ENCODE measurements around the gene XIRP1.

XIRP1 gene

DNA sequence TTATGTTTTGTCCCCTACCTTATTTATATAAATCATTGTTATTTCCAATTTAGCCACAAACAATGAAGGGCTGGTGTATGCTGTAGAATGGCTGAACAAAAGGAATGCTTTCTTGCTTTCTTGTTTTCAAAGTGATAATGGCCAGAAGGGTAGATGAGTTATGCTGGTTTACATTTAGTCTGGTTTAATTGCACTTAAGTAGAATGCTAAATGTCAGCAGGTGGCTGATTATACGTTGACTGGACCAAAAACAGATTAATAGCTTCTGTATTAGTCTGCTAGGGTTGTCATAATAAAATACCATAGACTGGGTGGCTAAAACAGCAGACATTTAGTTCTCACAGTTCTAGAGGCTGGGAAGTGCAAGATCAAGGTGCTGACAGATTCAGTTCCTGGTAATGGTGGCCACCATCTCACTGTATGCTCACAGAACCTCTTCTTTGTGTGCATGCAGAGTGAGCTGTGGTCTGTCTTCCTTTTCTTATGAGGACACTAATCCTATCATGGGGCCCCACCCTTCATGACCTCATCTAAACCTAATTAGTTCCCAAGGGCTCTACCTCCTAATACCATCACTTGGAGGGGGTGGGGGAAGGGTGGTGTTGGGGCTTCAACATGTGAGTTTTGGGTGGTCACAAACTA lies 17.1 kb upstream of the XIRP1 start:
- no peak for DNase-seq

DNA sequence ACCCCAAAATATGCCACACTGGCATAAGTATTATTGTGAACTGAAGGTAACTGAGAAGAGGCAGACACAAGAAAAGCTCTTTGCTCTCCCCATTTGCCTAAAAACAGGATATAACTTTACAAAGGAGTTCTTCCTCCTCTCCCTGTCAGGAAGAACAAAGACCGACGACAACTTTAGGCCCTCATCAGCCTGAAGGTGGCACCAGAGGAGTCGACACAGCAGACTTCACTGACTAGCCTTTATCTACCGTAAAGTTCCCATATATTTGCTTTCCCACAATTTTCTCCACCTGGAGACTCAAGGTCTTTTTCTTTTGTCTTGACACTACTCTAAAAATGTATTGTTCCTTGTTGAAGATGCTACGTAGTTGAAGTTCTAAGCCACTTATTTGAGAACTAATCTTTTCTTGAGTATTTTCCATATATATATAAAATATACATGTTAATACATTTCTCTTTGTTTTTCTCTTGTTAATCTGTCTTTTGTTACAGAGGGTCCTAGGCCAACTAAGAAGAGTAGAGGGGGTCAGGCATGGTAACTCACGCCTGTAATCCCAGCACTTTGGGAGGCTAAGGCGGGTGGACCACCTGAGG lies 16.2 kb upstream of the XIRP1 start:
- no peak for DNase-seq

DNA sequence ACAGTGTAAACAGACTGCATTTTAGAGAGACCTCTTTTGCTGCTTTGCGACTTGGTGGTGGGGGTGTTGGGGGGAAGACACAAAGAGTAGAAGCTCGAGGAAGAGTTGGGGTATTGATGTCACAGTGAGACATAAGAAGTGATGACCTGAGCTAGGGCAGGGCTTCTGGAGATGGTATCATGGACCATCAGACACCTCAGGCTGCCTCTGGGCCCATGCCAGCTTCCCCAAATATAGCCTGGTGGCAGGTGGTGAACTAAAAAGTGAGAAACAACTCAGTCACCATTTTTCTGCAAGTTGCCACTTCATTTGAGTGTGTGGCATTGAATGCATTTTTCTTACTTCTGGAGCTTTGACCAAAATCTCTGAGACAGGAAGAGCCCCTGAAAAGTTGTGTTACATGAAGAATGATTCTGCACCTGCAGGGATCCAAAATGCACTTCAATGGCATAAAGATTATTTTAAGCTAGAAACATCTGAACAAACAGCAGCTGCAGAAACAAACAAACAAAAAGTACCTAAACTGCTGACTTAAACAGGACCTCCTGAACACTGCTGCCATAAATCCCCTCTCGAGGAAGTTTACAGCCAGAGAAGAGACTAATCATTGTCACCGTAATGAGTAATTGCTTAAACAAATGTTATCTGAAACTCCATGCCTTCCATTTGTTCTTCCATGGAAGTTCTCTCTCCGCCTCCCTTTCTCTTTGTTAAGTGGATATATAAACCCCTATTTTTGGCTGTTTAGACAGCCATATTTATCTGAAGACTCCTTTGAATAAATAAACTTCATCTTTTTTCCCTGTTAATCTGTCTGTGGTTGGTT lies 15.2 kb upstream of the XIRP1 start:
- no peak for DNase-seq

DNA sequence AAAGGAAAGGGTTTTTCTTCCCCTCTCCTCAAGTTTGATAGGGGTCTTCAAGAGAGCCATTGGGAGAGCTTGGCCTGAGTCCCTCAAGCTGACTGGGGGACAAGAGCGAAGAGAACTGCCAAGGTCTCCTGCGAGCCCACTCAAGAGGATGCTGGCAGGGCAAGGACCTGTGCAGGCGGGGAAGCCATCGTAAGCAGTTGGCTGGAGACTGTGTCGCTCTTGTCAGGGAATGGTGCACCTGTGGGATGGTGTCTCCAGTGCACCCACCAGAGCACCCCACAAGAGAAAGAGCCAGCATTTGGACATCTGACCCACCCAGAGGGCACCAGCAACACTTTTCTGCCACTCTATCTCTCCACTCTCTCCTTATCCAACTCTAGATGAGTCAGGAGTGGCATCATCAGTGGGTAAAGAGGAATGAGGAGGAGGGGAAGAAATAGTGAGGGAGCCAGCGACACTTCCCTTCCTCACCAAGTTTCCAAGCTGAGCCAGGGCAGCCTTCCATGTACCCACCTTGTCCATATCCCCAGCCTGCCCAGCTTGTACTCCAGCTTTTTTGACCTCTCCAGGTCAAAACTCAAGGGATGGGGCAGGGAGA lies 13.6 kb upstream of the XIRP1 start:
- no peak for DNase-seq

DNA sequence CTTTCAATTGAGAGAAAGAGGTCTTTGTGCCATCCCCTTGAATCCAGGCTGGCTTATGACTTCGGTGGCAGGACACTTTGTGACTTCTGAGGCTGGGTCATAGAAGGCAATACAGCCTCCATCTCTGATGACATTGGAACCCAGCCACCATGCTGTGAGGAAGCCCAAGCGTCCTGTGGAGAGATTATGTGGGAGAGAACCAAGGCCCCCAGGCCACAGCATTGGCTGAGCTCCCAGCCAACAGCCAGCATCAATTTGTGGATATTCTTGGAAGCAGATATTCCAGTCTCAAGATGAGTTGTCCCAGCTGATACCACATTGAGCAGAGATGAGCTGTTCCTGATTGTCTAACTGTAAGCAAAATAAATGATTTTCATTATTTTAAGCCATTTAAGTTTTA lies 12.7 kb upstream of the XIRP1 start:
- DNase-seq = no peak

DNA sequence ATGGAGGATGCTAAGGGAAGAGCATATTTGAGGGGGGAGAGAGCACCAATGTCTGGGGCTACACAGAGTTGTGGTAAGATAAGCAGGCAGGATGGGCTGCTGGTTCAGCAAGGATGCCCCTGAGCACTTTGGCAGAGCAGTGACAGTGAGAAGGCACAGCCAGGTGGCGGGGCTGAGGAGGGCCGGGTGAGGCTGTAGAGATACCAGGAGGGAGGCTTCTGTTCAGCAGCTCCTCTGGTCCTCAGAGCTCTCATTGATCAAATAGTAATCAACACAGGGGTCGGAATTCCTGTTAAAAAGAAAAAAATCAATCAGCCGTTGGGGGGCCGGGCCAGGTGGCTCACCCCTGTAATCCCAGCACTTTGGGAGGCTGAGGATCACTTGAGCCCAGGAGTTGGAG lies 11.5 kb upstream of the XIRP1 start:
- no peak for DNase-seq

DNA sequence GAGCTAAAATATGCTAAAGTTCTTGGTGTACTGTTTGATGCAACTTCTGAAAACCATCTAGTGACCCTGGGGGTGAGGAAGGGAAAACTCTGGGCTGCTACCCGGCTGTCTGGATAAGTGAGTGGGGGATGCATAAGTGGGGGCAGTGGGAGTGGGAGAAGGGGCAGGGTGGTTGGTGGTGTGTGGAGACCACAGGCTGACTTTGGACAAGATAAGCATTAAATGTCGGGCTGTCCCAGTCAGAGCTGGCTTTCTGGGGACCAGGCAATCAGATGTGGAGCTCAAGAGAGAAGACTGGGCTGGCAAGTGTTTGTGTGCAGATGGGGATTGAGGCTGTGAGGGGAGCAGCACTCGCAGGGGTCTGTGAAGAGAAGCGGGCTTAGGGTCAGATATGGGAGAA lies 11.0 kb upstream of the XIRP1 start:
- DNase-seq = no peak

DNA sequence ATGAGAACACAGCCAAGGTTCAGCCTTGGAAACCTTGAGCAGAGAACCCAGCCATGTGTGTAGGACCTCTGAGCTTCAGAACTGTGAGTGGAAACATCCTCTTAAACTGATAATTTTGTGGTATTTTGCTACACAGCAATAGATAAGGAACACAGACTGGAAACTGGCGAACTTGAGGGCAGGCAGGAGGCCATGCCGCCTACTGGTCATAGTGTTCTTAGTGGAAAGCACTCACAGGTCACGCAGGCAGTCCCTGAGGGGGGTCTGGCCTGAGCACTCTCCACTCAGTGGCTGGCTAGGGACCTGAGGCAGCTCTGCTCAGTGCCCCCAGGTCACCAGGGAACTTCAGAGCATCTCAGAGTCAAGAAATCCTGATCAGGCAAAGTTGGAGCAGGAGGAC lies 9.7 kb upstream of the XIRP1 start:
- no peak for DNase-seq

DNA sequence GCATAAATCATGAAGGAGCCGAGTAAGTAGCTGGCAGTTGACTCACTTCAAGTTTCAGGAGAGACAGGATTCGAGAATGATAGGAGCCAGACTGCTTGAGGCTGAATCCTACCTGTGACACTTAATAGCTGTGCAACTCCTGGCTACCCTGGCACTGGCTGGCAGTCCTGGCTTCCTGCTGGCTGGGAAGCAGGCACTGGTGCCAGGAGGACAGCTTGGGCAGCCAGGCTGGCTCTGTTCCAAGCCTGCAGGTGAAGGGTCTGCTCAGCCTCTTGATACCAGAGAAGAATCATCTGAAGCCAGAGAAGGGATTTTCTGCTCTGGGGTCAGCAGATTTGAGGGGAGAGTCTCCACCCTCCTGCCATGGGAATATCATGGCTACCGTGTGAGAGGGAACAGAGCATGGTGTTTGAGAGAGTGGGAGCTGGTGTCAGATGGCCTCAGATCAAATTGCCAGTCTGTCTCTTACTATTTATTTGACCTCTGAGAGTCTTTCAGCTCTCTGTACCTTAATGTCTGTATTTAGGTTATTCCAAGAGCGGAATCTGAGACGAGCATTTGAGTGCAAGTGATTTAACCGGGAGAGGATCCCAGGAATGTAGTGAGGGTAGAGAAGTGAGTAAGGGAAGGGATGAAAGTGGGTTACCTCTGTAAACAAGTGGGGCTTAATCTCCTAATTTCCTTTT lies 4.4 kb upstream of the XIRP1 start:
- no peak for DNase-seq

DNA sequence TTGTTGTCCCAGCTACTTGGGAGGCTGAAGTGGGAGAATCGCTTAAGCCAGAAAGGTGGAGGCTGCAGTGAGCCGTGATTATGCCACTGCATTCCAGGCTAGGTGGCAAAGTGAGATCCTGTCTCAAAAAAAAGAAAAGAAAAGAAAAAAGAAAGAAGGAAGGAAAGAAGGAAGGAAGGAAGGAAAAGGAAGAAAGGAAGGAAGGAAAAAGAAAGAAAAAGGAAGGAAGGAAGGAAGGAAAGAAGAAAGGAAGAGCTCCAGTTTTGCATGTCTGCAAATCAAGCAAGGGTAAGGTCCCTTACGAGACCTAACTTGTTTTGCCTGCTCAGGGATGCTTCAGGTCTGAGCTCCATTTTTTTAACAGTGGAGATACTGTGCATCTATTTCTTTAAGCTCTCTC lies 3.6 kb upstream of the XIRP1 start:
- DNase-seq = no peak

DNA sequence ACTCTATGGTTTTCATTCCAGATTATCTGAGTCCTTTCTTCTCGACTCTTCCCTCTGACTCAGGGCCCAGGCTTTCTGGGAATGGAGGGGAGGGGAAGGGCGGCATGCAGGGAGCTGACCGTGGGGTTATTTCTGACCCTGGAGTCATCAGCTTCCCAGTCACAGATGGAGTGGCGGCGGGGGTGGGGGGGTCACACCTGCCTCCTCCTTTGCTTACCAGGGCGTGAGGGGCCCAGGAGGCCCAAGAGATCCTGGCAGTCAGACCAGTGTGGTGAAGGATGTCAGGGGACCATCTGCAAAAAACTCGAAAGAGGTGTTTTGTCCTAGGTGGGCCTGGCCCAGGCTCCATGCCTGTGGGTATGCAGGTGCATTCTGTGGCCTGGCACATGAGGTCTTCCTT lies 996 bp upstream of the XIRP1 start:
- DNase-seq = no peak

DNA sequence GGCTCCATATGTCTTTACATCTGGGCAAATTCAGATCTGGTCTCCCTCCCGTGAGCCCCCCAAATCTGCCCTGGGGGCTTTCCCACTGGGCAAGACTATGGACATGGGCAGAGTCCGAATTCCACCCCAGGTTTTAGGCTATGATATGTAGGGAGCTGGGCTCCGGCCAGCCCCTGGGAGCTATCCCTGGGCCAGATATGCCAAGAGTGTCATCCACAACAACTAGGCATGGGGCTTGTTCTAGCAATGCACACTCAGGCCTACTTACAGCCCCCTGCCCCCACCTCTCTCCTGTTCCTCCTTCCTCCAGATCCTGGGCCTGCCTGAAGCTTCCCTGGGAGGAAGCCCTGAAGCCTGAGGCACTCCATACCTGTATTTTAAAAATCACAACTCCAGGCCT lies 622 bp downstream of the XIRP1 start:
- no peak for DNase-seq

DNA sequence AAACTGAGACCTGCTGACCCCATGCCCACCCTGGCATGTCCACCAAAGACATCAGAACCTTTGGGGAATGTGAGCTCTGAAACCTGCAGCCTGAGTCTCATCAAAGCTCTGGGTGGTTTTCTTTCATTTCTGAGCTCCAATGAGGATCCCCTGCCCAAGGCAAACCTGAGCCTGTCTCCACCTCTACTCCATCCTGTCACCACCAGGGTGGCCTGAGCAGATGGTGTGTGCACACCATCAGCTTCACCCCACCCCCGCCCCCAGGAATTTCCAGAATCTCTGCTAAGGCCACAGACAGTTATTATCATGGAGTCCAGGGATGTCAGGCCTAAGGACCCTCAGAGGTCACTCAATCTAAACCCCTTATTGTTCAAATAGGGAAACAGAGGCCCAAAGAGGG lies 1.3 kb downstream of the XIRP1 start:
- DNase-seq = no peak

DNA sequence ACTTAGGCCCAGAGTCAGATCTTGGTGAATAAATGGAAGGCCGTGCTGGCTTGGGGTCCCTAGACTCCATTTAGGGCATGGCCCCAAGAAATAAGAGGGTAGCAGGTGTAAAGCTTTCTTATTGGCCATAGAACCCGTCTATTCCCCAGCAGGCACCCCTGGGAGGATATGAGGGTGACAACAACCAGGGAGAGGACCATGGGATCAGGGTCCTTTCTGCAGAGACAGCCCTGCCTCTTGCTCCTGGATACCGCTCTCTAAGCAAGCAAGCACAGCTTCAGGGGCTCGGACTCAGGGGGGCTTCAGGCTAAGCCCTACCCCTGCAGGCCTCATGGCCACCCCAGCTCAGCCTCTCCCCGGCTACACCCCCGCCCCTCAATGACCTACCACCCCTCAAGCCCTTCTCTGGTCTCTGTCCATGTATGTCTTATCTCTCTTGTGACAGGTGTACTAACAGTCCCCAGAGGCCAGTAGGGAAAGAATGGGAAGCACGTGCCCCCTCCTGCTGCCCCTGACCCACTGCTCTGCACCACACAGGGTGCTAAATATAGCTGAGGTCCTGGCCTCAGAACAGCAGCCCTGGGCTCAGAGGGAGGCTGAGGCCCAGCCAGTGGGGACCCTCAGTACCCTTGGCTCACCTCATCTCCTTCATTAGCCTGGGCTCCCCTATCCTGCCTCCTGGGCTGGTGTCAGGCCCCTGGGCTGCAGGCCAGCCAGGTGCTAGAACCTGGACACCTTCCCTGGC lies 1.9 kb downstream of the XIRP1 start:
- no peak for DNase-seq

DNA sequence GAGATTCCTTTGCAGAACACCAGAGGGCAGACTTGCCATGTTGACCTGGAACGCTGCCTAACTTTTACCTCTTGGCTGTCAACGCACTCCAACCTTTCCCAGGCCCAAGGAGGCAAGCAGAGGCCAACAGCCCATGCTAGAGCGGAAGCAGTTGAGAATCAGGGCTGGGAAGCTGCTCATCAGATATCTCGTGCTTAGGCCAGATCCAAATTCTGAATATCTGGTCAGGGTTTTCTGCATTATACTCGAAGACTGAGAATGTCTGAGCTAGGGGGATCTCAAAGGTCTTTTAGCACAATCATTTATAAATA lies 2.5 kb downstream of the XIRP1 start:
- no peak for DNase-seq

DNA sequence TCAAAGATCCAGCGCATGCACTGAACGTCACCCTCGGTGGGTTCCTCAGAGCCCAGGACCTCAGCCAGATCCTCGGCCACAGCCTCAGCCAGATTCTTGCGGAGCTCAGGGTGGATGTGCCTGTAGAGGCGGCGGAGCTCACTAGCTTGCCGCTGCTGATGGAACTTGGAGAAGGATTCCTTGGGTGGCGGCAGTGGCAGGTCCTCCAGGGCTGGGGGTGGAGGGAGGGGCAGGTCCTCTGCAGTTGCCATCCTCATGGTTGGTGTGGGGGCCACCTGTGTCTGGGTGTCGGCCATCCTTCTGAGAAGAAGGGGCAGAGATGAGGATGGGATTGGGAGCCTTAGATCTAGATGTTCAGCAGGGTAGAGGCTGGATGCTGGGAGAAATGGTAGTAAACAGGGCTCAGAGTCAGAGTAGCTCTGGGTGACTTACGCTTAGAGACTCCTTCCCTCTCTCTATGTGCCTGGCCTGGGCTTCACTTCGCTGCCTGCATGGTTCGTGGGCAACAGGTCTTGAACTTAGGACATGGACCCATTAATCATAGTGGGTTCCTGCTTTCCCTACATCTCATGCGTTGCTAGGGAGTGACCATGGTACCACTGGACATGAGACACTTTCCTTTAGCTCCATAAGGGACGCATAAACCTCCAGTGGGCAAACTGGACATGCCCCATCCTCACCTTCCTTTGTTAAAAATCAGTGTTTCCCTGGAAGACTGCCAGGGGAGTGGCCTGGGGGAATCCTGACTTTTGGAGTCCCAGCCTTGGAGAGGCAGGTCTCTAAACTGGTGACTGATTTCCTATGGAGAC lies 3.0 kb downstream of the XIRP1 start:
- no peak for DNase-seq

DNA sequence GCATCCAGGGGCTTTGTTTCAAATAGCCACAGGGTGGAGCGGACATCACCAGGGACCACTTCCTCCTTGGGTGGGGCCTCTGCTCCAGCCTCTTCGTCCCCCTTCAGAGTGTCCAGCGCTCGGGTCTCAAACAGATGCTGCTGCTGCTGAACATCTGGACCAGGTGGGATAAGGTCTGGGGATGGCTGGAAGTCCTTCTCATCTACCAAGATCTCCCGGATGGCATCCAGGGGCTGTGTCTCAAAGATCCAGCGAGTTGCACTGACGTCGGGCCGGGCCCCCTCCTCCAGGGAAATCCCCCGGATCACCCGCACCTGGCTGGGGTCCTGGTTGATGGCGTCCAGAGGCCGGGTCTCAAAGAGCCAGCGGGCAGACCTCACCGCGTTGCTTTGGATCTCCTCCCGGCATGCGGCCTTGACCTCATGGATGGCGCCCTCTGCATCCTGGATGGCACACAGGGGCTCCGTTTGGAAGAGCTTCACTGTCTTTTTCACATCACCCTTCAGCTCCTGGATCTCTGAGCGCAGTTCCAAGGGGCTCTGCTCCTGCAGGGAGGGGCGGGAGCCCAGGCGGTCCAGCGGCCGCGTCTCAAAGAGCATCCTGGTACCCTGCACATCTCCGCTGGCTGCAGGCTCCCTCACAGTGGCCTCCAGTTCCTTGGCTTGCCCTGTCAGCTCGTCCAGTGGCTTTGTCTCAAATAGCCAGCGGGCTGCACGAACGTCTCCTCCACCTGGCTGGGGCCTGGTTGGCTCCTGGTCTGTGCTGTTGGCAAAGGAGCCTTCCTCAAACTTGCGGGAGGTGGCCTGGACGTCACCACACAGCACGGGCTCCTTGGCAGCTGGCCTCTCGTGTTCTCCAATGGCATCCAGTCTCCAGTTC lies 3.9 kb downstream of the XIRP1 start:
- DNase-seq = no peak

DNA sequence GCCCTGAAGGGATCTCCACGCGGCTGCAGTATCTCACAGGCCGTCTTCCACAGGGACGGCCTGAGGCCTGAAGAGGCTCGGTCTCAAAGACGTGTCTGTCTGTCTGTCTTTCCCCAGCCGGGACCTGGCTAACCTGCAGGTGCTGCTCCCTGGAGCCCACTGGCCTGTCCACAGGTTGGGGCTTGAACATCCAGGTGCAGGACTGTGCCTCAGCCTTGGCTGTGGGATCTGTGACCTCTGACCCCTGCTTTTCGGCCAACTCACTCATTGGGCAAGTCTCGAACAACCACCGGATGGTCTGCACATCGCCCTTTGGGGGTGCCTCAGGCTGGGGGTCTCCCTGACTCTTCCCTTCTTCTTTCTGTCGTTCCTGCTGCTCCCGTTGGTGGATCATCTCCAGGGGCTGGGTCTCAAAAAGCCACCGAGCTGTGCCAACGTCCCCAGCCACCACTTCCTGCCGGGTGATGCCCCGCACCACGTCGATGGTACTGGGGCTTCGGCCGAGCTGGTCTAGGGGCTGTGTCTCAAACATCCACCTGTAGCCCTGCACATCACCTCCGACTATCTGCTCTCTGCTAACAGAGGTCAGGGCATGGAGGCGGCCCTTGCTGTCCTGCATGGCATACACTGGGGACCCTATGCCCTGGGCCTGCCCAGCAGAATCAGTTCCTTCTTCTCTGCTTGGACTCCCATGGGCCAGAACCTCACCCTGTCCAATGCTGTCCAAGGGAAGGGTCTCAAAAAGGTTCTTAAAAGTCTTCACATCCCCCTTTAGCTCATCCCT lies 4.8 kb downstream of the XIRP1 start:
- DNase-seq = no peak

DNA sequence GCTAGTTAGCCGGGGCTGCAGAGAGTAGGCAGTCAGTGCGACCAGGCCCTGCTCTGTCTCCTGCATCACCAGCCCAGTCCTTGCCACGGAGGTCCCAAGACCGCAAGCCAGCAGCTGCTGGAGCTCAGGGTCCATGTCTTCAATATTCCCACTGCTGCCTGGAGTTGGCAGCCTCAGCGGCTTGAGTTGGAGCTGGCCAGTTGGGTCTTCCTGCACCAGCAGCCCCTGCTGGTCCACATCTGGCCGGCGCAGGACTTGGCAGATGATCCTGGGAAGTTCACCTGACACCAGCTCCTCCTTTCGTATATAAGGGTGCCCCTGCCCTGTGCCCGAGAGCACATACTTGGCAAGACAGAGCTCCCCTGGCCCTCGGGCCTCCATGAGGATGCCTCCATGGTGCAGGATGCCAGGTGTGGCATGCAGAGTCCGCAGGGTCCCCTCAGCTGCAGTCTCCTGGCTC lies 5.7 kb downstream of the XIRP1 start:
- DNase-seq = no peak

All from NCI-H1436 treated with DMSO at 0.1 percent for 48 hours (cell line).